Ramos (cell line): Measurements from ENCODE around the gene CACNA1C.

Experiments
- in situ Hi-C: fragments of 300-500 bp; cut with MboI; formaldehyde crosslinking; loops from one replicate; pipeline ENCODE4 v1.14.3; 2022; ENCODE audit warnings: low sequenced_read_pairs; ENCODE audit not compliant: unreplicated experiment

The CACNA1C gene

GRCh38 chr12:2453761-2454090 lies 400.9 kb downstream of the CACNA1C start:
- in situ Hi-C loops, result no loop called here

- in situ Hi-C loops, result no loop called here
Observed at GRCh38 chr12:2454601-2455177, 401.9 kb downstream of the CACNA1C start.

GRCh38 chr12:2455410-2455809 lies 402.6 kb downstream of the CACNA1C start:
- in situ Hi-C loops, result no loop called here

- in situ Hi-C loops, result no loop called here
Observed at GRCh38 chr12:2456122-2456812, 403.5 kb downstream of the CACNA1C start.

- in situ Hi-C loops, result no loop called here
Observed at GRCh38 chr12:2456813-2457186, 404.0 kb downstream of the CACNA1C start.

GRCh38 chr12:2457215-2457932 lies 404.6 kb downstream of the CACNA1C start:
- in situ Hi-C loops, result no loop called here

GRCh38 chr12:2457933-2458414 lies 405.2 kb downstream of the CACNA1C start:
- in situ Hi-C loops, result no loop called here

GRCh38 chr12:2460051-2460670 lies 407.4 kb downstream of the CACNA1C start:
- in situ Hi-C loops, result no loop called here

- in situ Hi-C loops, result no loop called here
Observed at GRCh38 chr12:2461046-2461445, 408.3 kb downstream of the CACNA1C start.

GRCh38 chr12:2461645-2462044 lies 408.9 kb downstream of the CACNA1C start:
- in situ Hi-C loops, result no loop called here

GRCh38 chr12:2462087-2462486 lies 409.3 kb downstream of the CACNA1C start:
- in situ Hi-C loops, result no loop called here

- in situ Hi-C loops, result no loop called here
Observed at GRCh38 chr12:2463719-2464118, 410.9 kb downstream of the CACNA1C start.

GRCh38 chr12:2465681-2466080 lies 412.9 kb downstream of the CACNA1C start:
- in situ Hi-C loops, result no loop called here

- in situ Hi-C loops, result no loop called here
Observed at GRCh38 chr12:2466211-2466610, 413.4 kb downstream of the CACNA1C start.

- in situ Hi-C loops, result no loop called here
Observed at GRCh38 chr12:2467447-2468195, 414.8 kb downstream of the CACNA1C start.

- in situ Hi-C loops, result no loop called here
Observed at GRCh38 chr12:2475984-2476383, 423.2 kb downstream of the CACNA1C start.

GRCh38 chr12:2477009-2477766 lies 424.4 kb downstream of the CACNA1C start:
- in situ Hi-C loops, result no loop called here

- in situ Hi-C loops, result no loop called here
Observed at GRCh38 chr12:2479851-2480535, 427.2 kb downstream of the CACNA1C start.

- in situ Hi-C loops, result no loop called here
Observed at GRCh38 chr12:2481346-2481745, 428.6 kb downstream of the CACNA1C start.
